ENCODE data around the gene CDCA4. TPM values are rescaled to one million over a fixed set of nuclear protein-coding genes. Genes with fewer than 3 reads are reported as not detected.
A peak's percentile ranks its signal among the peaks of the same experiment; 100 is the strongest.

Gene CDCA4
- total and polyA plus RNA-seq, 4 experiments from 2014 or later, result 17.1 to 20.9 (median 18.9) TPM

DNA sequence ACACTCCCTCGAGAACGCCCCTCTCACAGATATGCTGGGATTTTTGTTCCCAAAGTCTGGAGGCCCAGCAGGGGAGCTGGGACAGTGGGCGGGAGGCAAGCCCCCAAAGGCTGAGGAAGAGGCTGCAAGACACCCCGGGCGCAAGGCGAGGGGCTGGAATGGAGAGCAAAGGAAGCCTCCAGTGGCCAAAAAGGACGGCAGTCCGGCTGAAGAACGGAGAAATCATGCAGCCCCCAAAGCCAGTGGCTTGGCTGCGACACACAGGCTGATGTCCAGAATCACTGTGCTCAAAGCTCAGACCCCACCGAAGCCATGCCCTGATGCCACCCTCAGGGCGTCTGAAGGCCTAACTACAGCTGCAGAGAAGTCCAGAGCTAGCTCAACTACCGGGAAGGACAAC lies 24.4 kb downstream of the CDCA4 start:
- CTCF ChIA-PET (ENCODE audit: partially characterized antibody), result interaction anchor here (1.1 kb wide), 1 partner anchor 50 kb away, joined by 4 read pairs; no protein-coding TSS in a partner anchor
- Histone ChIP-seq H3K27me3 (ENCODE audit: insufficient read depth, low read length) (no peaks in the 10 kb centered on the region), H3K36me3 (ENCODE audit: insufficient read depth, low read length) (no peaks in the 10 kb centered on the region), H3K4me1 (ENCODE audit: insufficient read depth, low read length) (no peaks in the 10 kb centered on the region), H3K27ac (ENCODE audit: low read depth, low read length) (no peak overlapping the region), H3K4me3 (ENCODE audit: low read length in 2 of 2) (no peak overlapping the region), H3K9me3 (ENCODE audit: control insufficient read depth in 1 of 2, low read length in 2 of 2) (no peaks in the 10 kb centered on the region)
- Mint-ChIP-seq H3K9me3 (peaks cover 0 to 1% (median 0%) of the 10 kb centered on the region in 8 donors), H3K27ac (peak overlapping the region in 1 of 7 donors; percentile 12), H3K4me3 (no peak overlapping the region), H3K27me3 (no peaks in the 10 kb centered on the region), H3K36me3 (no peaks in the 10 kb centered on the region), H3K4me1 (peaks cover 0 to 3% (median 1%) of the 10 kb centered on the region in 4 donors)
- intact Hi-C loops (cut with micrococcal nuclease), result no loop called here
- DNase-seq, result no peak
- POLR2A ChIA-PET (ENCODE audit: partially characterized antibody), result no interaction called here

- no peaks in the 10 kb centered on the region for H3K27me3 Mint-ChIP-seq
- intact Hi-C loops (cut with micrococcal nuclease), result no loop called here
- peaks cover 0 to 1% (median 0%) of the 10 kb centered on the region in 8 donors for H3K9me3 Mint-ChIP-seq
- H3K27ac Mint-ChIP-seq, result no peak overlapping the region
- H3K4me3 Mint-ChIP-seq, result no peak overlapping the region
- H3K9me3 ChIP-seq (ENCODE audit: control insufficient read depth in 1 of 2, low read length in 2 of 2), result no peaks in the 10 kb centered on the region
- no peak for DNase-seq
- H3K36me3 ChIP-seq (ENCODE audit: insufficient read depth, low read length), result no peaks in the 10 kb centered on the region
- POLR2A ChIA-PET (ENCODE audit: partially characterized antibody), result no interaction called here
- no peak overlapping the region for H3K27ac ChIP-seq (ENCODE audit: low read depth, low read length)
- no peaks in the 10 kb centered on the region for H3K4me1 ChIP-seq (ENCODE audit: insufficient read depth, low read length)
- H3K4me1 Mint-ChIP-seq, result peaks cover 0 to 3% (median 1%) of the 10 kb centered on the region in 4 donors
- no peaks in the 10 kb centered on the region for H3K36me3 Mint-ChIP-seq
- no peaks in the 10 kb centered on the region for H3K27me3 ChIP-seq (ENCODE audit: insufficient read depth, low read length)
- H3K4me3 ChIP-seq (ENCODE audit: low read length in 2 of 2), result no peak overlapping the region
- CTCF ChIA-PET (ENCODE audit: partially characterized antibody), result interaction anchor here (1.1 kb wide), 1 partner anchor 50 kb away, joined by 4 read pairs; no protein-coding TSS in a partner anchor
These were observed 24.9 kb downstream of the CDCA4 start for GRCh38 chr14:104996032-104996431.

- peaks cover 0 to 3% (median 1%) of the 10 kb centered on the region in 4 donors for H3K4me1 Mint-ChIP-seq
- Histone ChIP-seq H3K27me3 (ENCODE audit: insufficient read depth, low read length) (no peaks in the 10 kb centered on the region), H3K9me3 (ENCODE audit: control insufficient read depth in 1 of 2, low read length in 2 of 2) (no peaks in the 10 kb centered on the region), H3K36me3 (ENCODE audit: insufficient read depth, low read length) (no peaks in the 10 kb centered on the region), H3K27ac (ENCODE audit: low read depth, low read length) (no peak overlapping the region), H3K4me3 (ENCODE audit: low read length in 2 of 2) (no peak overlapping the region), H3K4me1 (ENCODE audit: insufficient read depth, low read length) (no peaks in the 10 kb centered on the region)
- intact Hi-C loops (cut with micrococcal nuclease), result no loop called here
- no peaks in the 10 kb centered on the region for H3K36me3 Mint-ChIP-seq
- H3K27me3 Mint-ChIP-seq, result no peaks in the 10 kb centered on the region
- no peak overlapping the region for H3K4me3 Mint-ChIP-seq
- H3K9me3 Mint-ChIP-seq, result peaks cover 0 to 1% (median 0%) of the 10 kb centered on the region in 8 donors
- peak overlapping the region in 1 of 7 donors; percentile 44 for H3K27ac Mint-ChIP-seq
- no peak for DNase-seq
- CTCF ChIA-PET (ENCODE audit: partially characterized antibody), result interaction anchor here (2.2 kb wide), 1 partner anchor 51 kb away, joined by 9 read pairs; no protein-coding TSS in a partner anchor
- POLR2A ChIA-PET (ENCODE audit: partially characterized antibody), result no interaction called here
These were observed 25.9 kb downstream of the CDCA4 start for GRCh38 chr14:104994978-104995377.

DNA sequence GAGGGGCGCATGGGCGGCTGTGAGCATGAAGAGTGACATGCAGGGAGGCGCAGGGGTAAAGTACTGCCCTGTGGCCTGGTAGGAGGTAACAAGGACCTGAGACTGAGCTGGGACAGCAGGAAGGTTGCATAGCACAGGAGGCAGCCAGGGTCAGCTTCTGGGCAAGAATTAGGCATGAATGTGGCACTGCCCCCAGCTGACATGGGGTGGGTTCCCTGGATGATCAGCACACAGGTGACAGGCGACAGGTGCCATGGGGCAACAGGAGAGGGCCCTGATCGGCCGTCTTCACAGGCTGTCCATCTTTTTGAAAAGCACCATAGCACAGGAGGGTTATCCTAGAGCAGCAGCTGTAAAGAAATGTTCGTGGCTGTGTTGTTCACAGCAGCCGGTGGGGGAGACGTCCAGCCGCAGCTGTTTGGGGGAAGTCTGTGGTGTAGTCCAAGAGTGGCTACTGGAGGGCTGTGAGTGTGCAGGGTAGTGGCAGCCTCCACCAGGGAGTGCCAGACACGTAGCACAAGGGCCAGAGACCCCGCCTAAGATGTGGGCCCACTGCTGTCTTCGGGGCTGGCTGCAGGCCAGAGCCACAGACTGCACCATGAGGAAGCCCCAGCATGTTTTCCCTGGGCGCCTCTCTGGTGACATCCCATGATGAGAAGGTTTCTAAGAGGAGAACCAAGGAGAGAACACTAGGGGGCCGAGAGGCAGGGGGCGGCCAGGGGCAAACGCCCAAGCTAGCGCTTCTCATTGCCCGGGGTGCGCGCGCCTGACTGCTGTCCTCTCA lies 26.9 kb downstream of the CDCA4 start:
- no peak for DNase-seq
- no peaks in the 10 kb centered on the region for H3K36me3 ChIP-seq (ENCODE audit: insufficient read depth, low read length)
- Mint-ChIP-seq H3K36me3 (no peaks in the 10 kb centered on the region), H3K27ac (peak overlapping the region in 3 of 7 donors; percentile 13 to 62 (median 56)), H3K9me3 (peaks cover 0 to under 1% (median 0%) of the 10 kb centered on the region in 8 donors), H3K4me1 (peaks cover 0 to 3% (median 0%) of the 10 kb centered on the region in 4 donors), H3K4me3 (no peak overlapping the region), H3K27me3 (no peaks in the 10 kb centered on the region)
- no peaks in the 10 kb centered on the region for H3K4me1 ChIP-seq (ENCODE audit: insufficient read depth, low read length)
- ChIA-PET POLR2A (ENCODE audit: partially characterized antibody) (no interaction called here), CTCF (ENCODE audit: partially characterized antibody) (interaction anchor here (2.2 kb wide), 1 partner anchor 52 kb away, joined by 9 read pairs; no protein-coding TSS in a partner anchor)
- no peak overlapping the region for H3K4me3 ChIP-seq (ENCODE audit: low read length in 2 of 2)
- intact Hi-C loops (cut with micrococcal nuclease), result no loop called here
- H3K27me3 ChIP-seq (ENCODE audit: insufficient read depth, low read length), result no peaks in the 10 kb centered on the region
- H3K27ac ChIP-seq (ENCODE audit: low read depth, low read length), result no peak overlapping the region
- no peaks in the 10 kb centered on the region for H3K9me3 ChIP-seq (ENCODE audit: control insufficient read depth in 1 of 2, low read length in 2 of 2)

- Histone ChIP-seq H3K9me3 (ENCODE audit: control insufficient read depth in 1 of 2, low read length in 2 of 2) (no peaks in the 10 kb centered on the region), H3K4me1 (ENCODE audit: insufficient read depth, low read length) (no peaks in the 10 kb centered on the region), H3K36me3 (ENCODE audit: insufficient read depth, low read length) (no peaks in the 10 kb centered on the region), H3K27ac (ENCODE audit: low read depth, low read length) (no peak overlapping the region), H3K27me3 (ENCODE audit: insufficient read depth, low read length) (no peaks in the 10 kb centered on the region), H3K4me3 (ENCODE audit: low read length in 2 of 2) (no peak overlapping the region)
- H3K36me3 Mint-ChIP-seq, result no peaks in the 10 kb centered on the region
- H3K4me3 Mint-ChIP-seq, result no peak overlapping the region
- POLR2A ChIA-PET (ENCODE audit: partially characterized antibody), result no interaction called here
- CTCF ChIA-PET (ENCODE audit: partially characterized antibody), result interaction anchor here (2.2 kb wide), 1 partner anchor 52 kb away, joined by 9 read pairs; no protein-coding TSS in a partner anchor
- no peak for DNase-seq
- peak overlapping the region in 2 of 7 donors; percentile 58 to 75 for H3K27ac Mint-ChIP-seq
- H3K4me1 Mint-ChIP-seq, result peaks cover 0 to 3% (median 0%) of the 10 kb centered on the region in 4 donors
- H3K27me3 Mint-ChIP-seq, result no peaks in the 10 kb centered on the region
- intact Hi-C loops (cut with micrococcal nuclease), result no loop called here
- H3K9me3 Mint-ChIP-seq, result no peaks in the 10 kb centered on the region
These were observed 27.6 kb downstream of the CDCA4 start for GRCh38 chr14:104993306-104993705.

DNA sequence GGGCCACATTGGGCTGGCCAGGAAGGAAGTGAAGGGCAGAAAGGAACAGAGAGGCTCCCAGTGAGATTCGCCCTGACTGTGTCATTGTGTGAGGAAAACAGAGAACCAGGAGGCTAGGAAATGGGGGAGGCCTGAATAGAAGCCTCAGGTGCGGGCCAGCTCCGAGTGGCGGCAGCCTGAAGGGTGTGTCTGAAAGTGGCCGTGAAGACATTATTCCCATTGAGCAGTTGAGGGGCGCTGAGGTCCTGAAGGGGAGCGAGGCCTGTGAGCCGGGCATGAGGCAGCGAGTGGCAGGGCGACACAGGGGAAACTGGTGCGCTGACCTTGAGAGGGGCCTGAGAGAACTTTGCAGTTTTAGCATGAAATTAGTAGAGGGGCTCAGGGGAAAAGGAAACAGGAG lies 28.4 kb downstream of the CDCA4 start:
- no peaks in the 10 kb centered on the region for H3K9me3 Mint-ChIP-seq
- intact Hi-C loops (cut with micrococcal nuclease), result no loop called here
- no peak overlapping the region for H3K4me3 ChIP-seq (ENCODE audit: low read length in 2 of 2)
- no peak overlapping the region for H3K27ac ChIP-seq (ENCODE audit: low read depth, low read length)
- peaks cover 0 to 3% (median 0%) of the 10 kb centered on the region in 4 donors for H3K4me1 Mint-ChIP-seq
- no peaks in the 10 kb centered on the region for H3K27me3 ChIP-seq (ENCODE audit: insufficient read depth, low read length)
- POLR2A ChIA-PET (ENCODE audit: partially characterized antibody), result no interaction called here
- no peaks in the 10 kb centered on the region for H3K4me1 ChIP-seq (ENCODE audit: insufficient read depth, low read length)
- H3K36me3 ChIP-seq (ENCODE audit: insufficient read depth, low read length), result no peaks in the 10 kb centered on the region
- no peaks in the 10 kb centered on the region for H3K9me3 ChIP-seq (ENCODE audit: control insufficient read depth in 1 of 2, low read length in 2 of 2)
- no peaks in the 10 kb centered on the region for H3K27me3 Mint-ChIP-seq
- CTCF ChIA-PET (ENCODE audit: partially characterized antibody), result interaction anchor here (2.2 kb wide), 1 partner anchor 53 kb away, joined by 9 read pairs; no protein-coding TSS in a partner anchor
- no peak overlapping the region for H3K4me3 Mint-ChIP-seq
- H3K27ac Mint-ChIP-seq, result no peak overlapping the region
- no peak for DNase-seq
- H3K36me3 Mint-ChIP-seq, result no peaks in the 10 kb centered on the region

DNA sequence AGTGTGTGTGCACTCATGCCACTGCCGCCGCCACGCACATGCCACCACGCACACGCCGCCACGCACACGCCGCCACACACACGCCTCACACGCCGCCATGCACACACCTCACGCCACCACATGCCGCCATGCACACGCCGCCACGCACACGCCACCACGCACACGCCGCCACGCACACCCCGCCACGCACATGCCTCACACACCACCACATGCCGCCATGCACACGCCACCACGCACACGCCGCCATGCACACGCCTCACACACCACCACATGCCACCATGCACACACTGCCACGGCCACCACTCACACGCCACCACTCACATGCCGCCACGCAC lies 29.0 kb downstream of the CDCA4 start:
- intact Hi-C loops (cut with micrococcal nuclease), result no loop called here
- Histone ChIP-seq H3K9me3 (ENCODE audit: control insufficient read depth in 1 of 2, low read length in 2 of 2) (no peaks in the 10 kb centered on the region), H3K4me1 (ENCODE audit: insufficient read depth, low read length) (no peaks in the 10 kb centered on the region), H3K27me3 (ENCODE audit: insufficient read depth, low read length) (no peaks in the 10 kb centered on the region), H3K27ac (ENCODE audit: low read depth, low read length) (no peak overlapping the region), H3K36me3 (ENCODE audit: insufficient read depth, low read length) (no peaks in the 10 kb centered on the region), H3K4me3 (ENCODE audit: low read length in 2 of 2) (no peak overlapping the region)
- no peak for DNase-seq
- Mint-ChIP-seq H3K27ac (peak overlapping the region in 1 of 7 donors; percentile 60), H3K36me3 (no peaks in the 10 kb centered on the region), H3K27me3 (peaks cover 2 to 3% of the 10 kb centered on the region in 2 donors), H3K4me3 (peak overlapping the region in 1 of 8 donors; percentile 17), H3K4me1 (peaks cover 0 to 4% (median 2%) of the 10 kb centered on the region in 4 donors), H3K9me3 (peaks cover 0 to 1% (median 0%) of the 10 kb centered on the region in 8 donors)
- ChIA-PET CTCF (ENCODE audit: partially characterized antibody) (no interaction called here), POLR2A (ENCODE audit: partially characterized antibody) (no interaction called here)

Measured in CD4-positive, alpha-beta memory T cell (primary cell).